MM.1S (cell line): ENCODE results near the gene ANKAR.
"Not testable (repeated sequence)": the region's sequence is repeated elsewhere in the genome, so short reads cannot be mapped to it uniquely, and the experiment has no call there.

Experiments
- DNase-seq: peaks from one replicate; pipeline ENCODE4 v3.0.0-alpha.2; 2015
- H2AFZ ChIP-seq: fragments of 300-600 bp; sonication (generic); 2 replicates; pipeline ENCODE4 v1.6.0; 2016; ENCODE audit warnings: antibody characterized with exemption, low read length
- H3F3A ChIP-seq: fragments of 300-600 bp; sonication (generic); 2 replicates; pipeline ENCODE4 v1.6.1; 2016; ENCODE audit warnings: mild to moderate bottlenecking, antibody characterized with exemption, low read length, moderate library complexity, mixed read lengths; ENCODE audit not compliant: insufficient read depth
- H3K27ac ChIP-seq: fragments of 300-600 bp; sonication (generic); 2 replicates; pipeline ENCODE4 v1.5.1; 2016; ENCODE audit warnings: mild to moderate bottlenecking, low read length
- H3K27me3 ChIP-seq: fragments of 300-600 bp; sonication (generic); replicated peaks from 2 replicates; pipeline ENCODE4 v1.6.0; 2016; ENCODE audit warnings: low read length; ENCODE audit not compliant: insufficient read depth
- H3K36me3 ChIP-seq: fragments of 300-600 bp; sonication (generic); replicated peaks from 2 replicates; pipeline ENCODE4 v1.6.1; 2016; ENCODE audit warnings: mild to moderate bottlenecking, low read length, mixed read lengths; ENCODE audit not compliant: insufficient read depth
- H3K4me1 ChIP-seq: fragments of 300-600 bp; sonication (generic); 2 replicates; pipeline ENCODE4 v1.6.1; 2016; ENCODE audit warnings: low read length, mixed read lengths
- H3K4me2 ChIP-seq: fragments of 300-600 bp; sonication (generic); 2 replicates; pipeline ENCODE4 v1.6.0; 2016; ENCODE audit warnings: low read depth, low read length
- H3K4me3 ChIP-seq: fragments of 300-600 bp; sonication (generic); 2 replicates; pipeline ENCODE4 v1.5.1; 2016; ENCODE audit warnings: low read length, mixed read lengths
- H3K79me2 ChIP-seq: fragments of 300-600 bp; sonication (generic); 2 replicates; pipeline ENCODE4 v1.6.1; 2016; ENCODE audit warnings: mixed run types, low read length, mixed read lengths
- H3K9ac ChIP-seq: fragments of 300-600 bp; sonication (generic); 2 replicates; pipeline ENCODE4 v1.6.1; 2016; ENCODE audit warnings: low read length, mixed read lengths
- H3K9me2 ChIP-seq: fragments of 300-600 bp; sonication (generic); replicated peaks from 2 replicates; pipeline ENCODE4 v1.6.1; 2016; ENCODE audit warnings: mild to moderate bottlenecking, low read length, mixed read lengths; ENCODE audit not compliant: insufficient read depth
- H3K9me3 ChIP-seq: fragments of 300-600 bp; sonication (generic); replicated peaks from 2 replicates; pipeline ENCODE4 v1.6.1; 2016; ENCODE audit warnings: mild to moderate bottlenecking, low read length, mixed read lengths; ENCODE audit not compliant: insufficient read depth
- H4K20me1 ChIP-seq: fragments of 300-600 bp; sonication (generic); 2 replicates; pipeline ENCODE4 v1.6.1; 2016; ENCODE audit warnings: mild to moderate bottlenecking, low read length, moderate library complexity, mixed read lengths; ENCODE audit not compliant: insufficient read depth
- CTCF ChIP-seq: fragments of 300-600 bp; sonication (generic); IDR thresholded peaks from 2 replicates; pipeline ENCODE4 v1.5.1; 2016; ENCODE audit warnings: antibody characterized with exemption, low read length, mixed read lengths
- EZH2 ChIP-seq: fragments of 300-600 bp; sonication (generic); optimal IDR thresholded peaks from 2 replicates; pipeline ENCODE3; 2017; ENCODE audit warnings: low read depth, mild to moderate bottlenecking, antibody characterized with exemption, low read length, mixed read lengths
- EZH2phosphoT487 ChIP-seq: fragments of 300-600 bp; sonication (generic); IDR thresholded peaks from 2 replicates; pipeline ENCODE4 v1.6.1; 2018; ENCODE audit warnings: antibody characterized with exemption, low read length

The ANKAR gene

GRCh38 chr2:189646521-189646920 lies 27.9 kb upstream of the ANKAR start:
- H3K9me2 ChIP-seq = no peaks in the 10 kb centered on the region

GRCh38 chr2:189648846-189649509 lies 25.5 kb upstream of the ANKAR start:
- Histone ChIP-seq H3K4me3 (no peak overlapping the region), H3K4me2 (no peak overlapping the region), H4K20me1 (no peaks in the 10 kb centered on the region), H3K79me2 (no peaks in the 10 kb centered on the region), H3K36me3 (no peaks in the 10 kb centered on the region), H3K9ac (no peak overlapping the region), H3K9me3 (no peaks in the 10 kb centered on the region), H3F3A (no peaks in the 10 kb centered on the region), H3K4me1 (no peaks in the 10 kb centered on the region), H3K27me3 (no peaks in the 10 kb centered on the region), H2AFZ (no peak overlapping the region), H3K9me2 (no peaks in the 10 kb centered on the region), H3K27ac (no peak overlapping the region)
- no peak for TF ChIP-seq CTCF
- DNase-seq = no peak

More at GRCh38 chr2:189646521-189646920, 27.9 kb upstream of the ANKAR start:
- no peaks in the 10 kb centered on the region for H3K79me2 ChIP-seq
- H3K9me3 ChIP-seq = no peaks in the 10 kb centered on the region
- no peaks in the 10 kb centered on the region for H3K4me1 ChIP-seq
- H3K27ac ChIP-seq = no peak overlapping the region
- H3F3A ChIP-seq = no peaks in the 10 kb centered on the region
- H3K4me2 ChIP-seq = no peak overlapping the region
- H3K4me3 ChIP-seq = no peak overlapping the region
- DNase-seq = no peak
- no peak overlapping the region for H3K9ac ChIP-seq
- no peaks in the 10 kb centered on the region for H3K36me3 ChIP-seq
- H2AFZ ChIP-seq = no peak overlapping the region
- TF ChIP-seq EZH2phosphoT487 = no peak
- TF ChIP-seq CTCF = no peak
- no peak for TF ChIP-seq EZH2
- no peaks in the 10 kb centered on the region for H4K20me1 ChIP-seq
- H3K27me3 ChIP-seq = no peaks in the 10 kb centered on the region

- Histone ChIP-seq H4K20me1 (no peaks in the 10 kb centered on the region), H3F3A (no peaks in the 10 kb centered on the region), H3K27me3 (no peaks in the 10 kb centered on the region), H3K79me2 (no peaks in the 10 kb centered on the region), H3K36me3 (no peaks in the 10 kb centered on the region), H3K4me2 (no peak overlapping the region), H3K9me2 (no peaks in the 10 kb centered on the region), H3K9ac (no peak overlapping the region), H3K4me1 (no peaks in the 10 kb centered on the region), H3K27ac (no peak overlapping the region), H3K9me3 (no peaks in the 10 kb centered on the region), H2AFZ (no peak overlapping the region), H3K4me3 (no peak overlapping the region)
- no peak for DNase-seq
- no peak for TF ChIP-seq EZH2
- no peak for TF ChIP-seq EZH2phosphoT487
- TF ChIP-seq CTCF = no peak
Measured at GRCh38 chr2:189651284-189651683, 23.2 kb upstream of the ANKAR start.

- H3K27me3 ChIP-seq, H3K27ac ChIP-seq, H3K79me2 ChIP-seq, H3K36me3 ChIP-seq, H4K20me1 ChIP-seq, H3K9ac ChIP-seq, DNase-seq, H3K4me2 ChIP-seq, H3K4me3 ChIP-seq, H3K9me2 ChIP-seq, H3K9me3 ChIP-seq, H2AFZ ChIP-seq: not testable (repeated sequence)
- peaks cover 11% of the 10 kb centered on the region for H3K4me1 ChIP-seq
- H3F3A ChIP-seq = peaks cover 14% of the 10 kb centered on the region
Measured at GRCh38 chr2:189653464-189653863, 21.0 kb upstream of the ANKAR start.
